Measurements from ENCODE around the gene PKIB.

The PKIB gene

GRCh38 chr6:122727244-122727643 lies 117.0 kb downstream of the PKIB start:
- no peak overlapping the region for H3K27ac ChIP-seq (ENCODE audit: low read length)
- no peaks in the 10 kb centered on the region for H3K9me2 ChIP-seq (replicated peaks; ENCODE audit: insufficient read depth, low read length)
- no peak overlapping the region for H2AFZ ChIP-seq (ENCODE audit: low read length)
- no peak overlapping the region for H3K4me3 ChIP-seq (ENCODE audit: low read length)
- no peaks in the 10 kb centered on the region for H3K79me2 ChIP-seq (ENCODE audit: low read length)
- no peak for DNase-seq
- H3K4me2 ChIP-seq (ENCODE audit: low read depth, low read length): no peak overlapping the region
- no peaks in the 10 kb centered on the region for H3K36me3 ChIP-seq (replicated peaks; ENCODE audit: insufficient read depth, low read length)
- H3K4me1 ChIP-seq (ENCODE audit: low read length): no peaks in the 10 kb centered on the region
- no peak for TF ChIP-seq EZH2phosphoT487 (IDR thresholded peaks at IDR 0.05; ENCODE audit: low read length)
- no peak for TF ChIP-seq CTCF (IDR thresholded peaks at IDR 0.05; ENCODE audit: low read length)
- no peak for TF ChIP-seq EZH2 (optimal IDR thresholded peaks at IDR 0.05; ENCODE audit: low read depth, low read length)
- H3K9me3 ChIP-seq (replicated peaks; ENCODE audit: insufficient read depth, low read length): no peaks in the 10 kb centered on the region
- H3K9ac ChIP-seq (ENCODE audit: low read length): no peak overlapping the region
- H4K20me1 ChIP-seq (ENCODE audit: insufficient read depth, low read length): no peaks in the 10 kb centered on the region
- H3K27me3 ChIP-seq (replicated peaks; ENCODE audit: insufficient read depth, low read length): no peaks in the 10 kb centered on the region
- H3F3A ChIP-seq (ENCODE audit: insufficient read depth, low read length): no peaks in the 10 kb centered on the region

- Histone ChIP-seq H3K9me2 (replicated peaks; ENCODE audit: insufficient read depth, low read length) (no peaks in the 10 kb centered on the region), H4K20me1 (ENCODE audit: insufficient read depth, low read length) (no peaks in the 10 kb centered on the region), H3K36me3 (replicated peaks; ENCODE audit: insufficient read depth, low read length) (no peaks in the 10 kb centered on the region), H3K27ac (ENCODE audit: low read length) (no peak overlapping the region), H3K9me3 (replicated peaks; ENCODE audit: insufficient read depth, low read length) (no peaks in the 10 kb centered on the region), H3F3A (ENCODE audit: insufficient read depth, low read length) (no peaks in the 10 kb centered on the region), H3K4me1 (ENCODE audit: low read length) (no peaks in the 10 kb centered on the region), H3K4me3 (ENCODE audit: low read length) (no peak overlapping the region), H3K4me2 (ENCODE audit: low read depth, low read length) (no peak overlapping the region), H3K9ac (ENCODE audit: low read length) (no peak overlapping the region), H3K27me3 (replicated peaks; ENCODE audit: insufficient read depth, low read length) (no peaks in the 10 kb centered on the region), H3K79me2 (ENCODE audit: low read length) (no peaks in the 10 kb centered on the region), H2AFZ (ENCODE audit: low read length) (no peak overlapping the region)
- TF ChIP-seq EZH2phosphoT487 (IDR thresholded peaks at IDR 0.05; ENCODE audit: low read length): no peak
- TF ChIP-seq CTCF (IDR thresholded peaks at IDR 0.05; ENCODE audit: low read length): no peak
- DNase-seq: no peak
These were observed 120.1 kb downstream of the PKIB start for GRCh38 chr6:122730334-122730733.

- peak; percentile 48 for DNase-seq
- Histone ChIP-seq H3K4me1 (ENCODE audit: low read length) (no peaks in the 10 kb centered on the region), H3F3A (ENCODE audit: insufficient read depth, low read length) (no peaks in the 10 kb centered on the region), H3K27ac (ENCODE audit: low read length) (no peak overlapping the region), H4K20me1 (ENCODE audit: insufficient read depth, low read length) (no peaks in the 10 kb centered on the region), H3K27me3 (replicated peaks; ENCODE audit: insufficient read depth, low read length) (no peaks in the 10 kb centered on the region), H3K36me3 (replicated peaks; ENCODE audit: insufficient read depth, low read length) (no peaks in the 10 kb centered on the region), H3K9me3 (replicated peaks; ENCODE audit: insufficient read depth, low read length) (no peaks in the 10 kb centered on the region), H3K79me2 (ENCODE audit: low read length) (no peaks in the 10 kb centered on the region), H3K4me2 (ENCODE audit: low read depth, low read length) (no peak overlapping the region), H3K4me3 (ENCODE audit: low read length) (no peak overlapping the region), H3K9ac (ENCODE audit: low read length) (no peak overlapping the region), H3K9me2 (replicated peaks; ENCODE audit: insufficient read depth, low read length) (no peaks in the 10 kb centered on the region), H2AFZ (ENCODE audit: low read length) (no peak overlapping the region)
- TF ChIP-seq CTCF (IDR thresholded peaks at IDR 0.05; ENCODE audit: low read length) (peak; percentile 79), EZH2 (optimal IDR thresholded peaks at IDR 0.05; ENCODE audit: low read depth, low read length) (no peak)
These were observed 120.7 kb downstream of the PKIB start for GRCh38 chr6:122730775-122731386.
